K562 (cell line): ENCODE data around the gene CHMP2A. TPM values are rescaled to one million over a fixed set of nuclear protein-coding genes. Genes with fewer than 3 reads are reported as not detected.

ENCODE experiments used
- CREB1 ChIP-seq, 2 experiments: sonication (generic) in 1 of 2; formaldehyde crosslinking in 1 of 2; IDR thresholded peaks; 2 replicates each; pipeline versions ENCODE4 v1.6.1 to v1.8.0; 2012 to 2022; ENCODE audit warnings: inconsistent platforms in 1 of 2, mild to moderate bottlenecking in 1 of 2, missing genetic modification reagents in 1 of 2, moderate library complexity in 1 of 2
- MYNN ChIP-seq, 2 experiments: sonication (generic); formaldehyde crosslinking in 1 of 2; IDR thresholded peaks; 2 replicates each; pipeline versions ENCODE4 v1.5.0 to v1.6.1; 2016 to 2020; ENCODE audit warnings: antibody characterized with exemption in 1 of 2, missing genetic modification reagents in 1 of 2
- POLR2A ChIP-seq: fragments of 450-650 bp; conservative IDR thresholded peaks from 2 replicates; pipeline ENCODE4 v1.6.1; 2016
- POLR2G ChIP-seq: fragments of 200-400 bp; formaldehyde crosslinking; IDR thresholded peaks from 2 replicates; pipeline ENCODE4 v1.6.1; 2017; ENCODE audit warnings: low read depth, mild to moderate bottlenecking, antibody characterized with exemption, low read length, moderate library complexity
- TBP ChIP-seq: optimal IDR thresholded peaks from 2 replicates; pipeline ENCODE3; 2011; ENCODE audit warnings: low read depth, low read length, improper control_type of control experiment
- THRB ChIP-seq: fragments of 450-650 bp; formaldehyde crosslinking; conservative IDR thresholded peaks from 2 replicates; pipeline ENCODE4 v1.4.0; 2022; ENCODE audit warnings: mild to moderate bottlenecking, missing genetic modification characterization
- YY1 ChIP-seq, 3 experiments: IDR thresholded peaks; 2 replicates each; pipeline ENCODE4 v1.6.1; 2011; ENCODE audit warnings: low read length in 2 of 3, mild to moderate bottlenecking in 2 of 3, moderate library complexity in 2 of 3, borderline replicate concordance in 1 of 3, control low read depth in 1 of 3, low read depth in 1 of 3; ENCODE audit not compliant: insufficient read depth in 3 of 3, insufficient replicate concordance in 2 of 3, control insufficient read depth in 1 of 3, insufficient read length in 1 of 3; ENCODE audit errors: extremely low read depth in 1 of 3
- polyA plus RNA-seq, 8 experiments: library from polyadenylated mRNA; depleted of rRNA in 4 of 8; stranded (reverse) in 5 of 8; unstranded in 3 of 8; fragments of >200 nt; fragmentation: Nextera tagmentation in 2 of 8; fragmentation: Illumina TruSeq in 1 of 8; extraction: Ambion mirVana in 2 of 8; extraction: Trizol in 1 of 8; gene quantifications; 2 replicates each; pipeline versions ENCODE4 v1.2.1 to v1.2.3, GENCODE V29; 2011 to 2014; ENCODE audit warnings: inconsistent platforms in 1 of 8, missing spikeins in 1 of 8
- total RNA-seq, 7 experiments: library from RNA; depleted of rRNA in 6 of 7; stranded (reverse); fragments of >200 nt in 6 of 7; fragmentation: Illumina TruSeq in 2 of 7; extraction: Trizol in 2 of 7; gene quantifications; 2 replicates each; pipeline versions ENCODE4 v1.2.1 to v1.2.3, GENCODE V29; 2011 to 2021; ENCODE audit warnings: low replicate concordance in 1 of 7

The CHMP2A gene
- total and polyA plus RNA-seq, 9 of the 15 experiments (the other 6 are each of a cell fraction or from before 2014, with no cell fraction given) = 57.6 to 159 (median 87.2) TPM

GRCh38 chr19:58550362-58551122, 4.4 kb downstream of the CHMP2A start (continued):
- TF ChIP-seq CREB1 (IDR thresholded peaks at IDR 0.05) = no peak
- 0 out of 2 replicates have a peak, but pooled peaks have one; percentile 16 for TF ChIP-seq CREB1 (CRISPR knock-in tag; IDR thresholded peaks at IDR 0.05)
- TF ChIP-seq MYNN (IDR thresholded peaks at IDR 0.05) = 0 out of 2 replicates have a peak, but pooled peaks have one; percentile 19
- no peak for TF ChIP-seq MYNN (CRISPR knock-in tag; IDR thresholded peaks at IDR 0.05)
- no peak for TF ChIP-seq TBP
- TF ChIP-seq THRB (CRISPR knock-in tag) = 0 out of 2 replicates have a peak, but pooled peaks have one; percentile 15
- TF ChIP-seq POLR2G = peak; percentile 65
- peak; percentile 44 for TF ChIP-seq POLR2A
- peak in 1 of 3 experiments; percentile 39 for TF ChIP-seq YY1 (IDR thresholded peaks at IDR 0.05; ENCODE audit: borderline replicate concordance in 1 of 3, control insufficient read depth in 1 of 3, extremely low read depth in 1 of 3, insufficient read depth in 3 of 3, insufficient read length in 1 of 3, insufficient replicate concordance in 2 of 3, low read depth in 1 of 3, low read length in 2 of 3)
